K562 (cell line): ENCODE data around the gene EML2. TPM values are rescaled to one million over a fixed set of nuclear protein-coding genes. Genes with fewer than 3 reads are reported as not detected.
A peak's percentile ranks its signal among the peaks of the same experiment; 100 is the strongest.

Source experiments
- AFF1 ChIP-seq, 2 experiments: fragments of 450-650 bp; IDR thresholded peaks; 2 replicates each; pipeline ENCODE4 v1.6.1; 2018; ENCODE audit warnings: mild to moderate bottlenecking in 2 of 2, low read depth in 1 of 2; ENCODE audit not compliant: partially characterized antibody in 2 of 2
- DIDO1 ChIP-seq: fragments of 450-650 bp; IDR thresholded peaks from 2 replicates; pipeline ENCODE4 v1.6.1; 2016; ENCODE audit warnings: low read depth, missing biosample characterization, missing genetic modification characterization
- E2F8 ChIP-seq: fragments of 450-650 bp; IDR thresholded peaks from 2 replicates; pipeline ENCODE4 v1.7.1; 2018; ENCODE audit warnings: mild to moderate bottlenecking, low read depth; ENCODE audit not compliant: partially characterized antibody
- EHMT2 ChIP-seq: fragments of 450-650 bp; IDR thresholded peaks from 2 replicates; pipeline ENCODE4 v1.6.1; 2018; ENCODE audit warnings: antibody characterized with exemption
- ETS1 ChIP-seq: conservative IDR thresholded peaks from 2 replicates; pipeline ENCODE4 v1.6.1; 2011; ENCODE audit warnings: low read depth, mild to moderate bottlenecking, low read length; ENCODE audit not compliant: control insufficient read depth
- ETV1 ChIP-seq: fragments of 450-650 bp; conservative IDR thresholded peaks from 2 replicates; pipeline ENCODE4 v1.6.1; 2016; ENCODE audit warnings: missing genetic modification characterization, control low read depth, low read depth, missing compliant biosample characterization
- ETV5 ChIP-seq: sonication (generic); formaldehyde crosslinking; IDR thresholded peaks from 2 replicates; pipeline ENCODE4 v1.4.0; 2020; ENCODE audit warnings: low read depth, mild to moderate bottlenecking, missing genetic modification reagents
- KDM2B ChIP-seq: fragments of 250-450 bp; sonication (Bioruptor Pico); IDR thresholded peaks from 2 replicates; pipeline ENCODE4 v1.8.0; 2021; ENCODE audit warnings: mild to moderate bottlenecking, moderate library complexity
- KLF1 ChIP-seq: fragments of 450-650 bp; IDR thresholded peaks from 2 replicates; pipeline ENCODE4 v1.6.1; 2016; ENCODE audit warnings: missing genetic modification characterization, missing compliant biosample characterization
- PATZ1 ChIP-seq: fragments of 250-450 bp; sonication (Bioruptor Pico); IDR thresholded peaks from 2 replicates; pipeline ENCODE4 v1.5.0; 2020; ENCODE audit warnings: mild to moderate bottlenecking, borderline replicate concordance
- RFX5 ChIP-seq: IDR thresholded peaks from 2 replicates; pipeline ENCODE4 v1.6.1; 2011; ENCODE audit warnings: low read depth, mild to moderate bottlenecking, improper control_type of control experiment, low read length
- SMARCE1 ChIP-seq: fragments of 450-650 bp; IDR thresholded peaks from 2 replicates; pipeline ENCODE4 v1.7.1; 2016; ENCODE audit warnings: mild to moderate bottlenecking
- TARDBP ChIP-seq: fragments of 450-650 bp; IDR thresholded peaks from 2 replicates; pipeline ENCODE4 v1.6.1; 2016
- ZNF140 ChIP-seq: fragments of 250-450 bp; sonication (Bioruptor Pico); IDR thresholded peaks from 2 replicates; pipeline ENCODE4 v1.8.0; 2021; ENCODE audit warnings: moderate library complexity, mild to moderate bottlenecking, inconsistent platforms
- ZNF431 ChIP-seq: sonication (generic); formaldehyde crosslinking; IDR thresholded peaks from 2 replicates; pipeline ENCODE4 v1.8.0; 2022; ENCODE audit warnings: mild to moderate bottlenecking, missing genetic modification reagents
- ZNF589 ChIP-seq: fragments of 200-800 bp; sonication (Bioruptor generic); IDR thresholded peaks from 2 replicates; pipeline ENCODE4 v1.6.1; 2016; ENCODE audit warnings: low read depth, missing genetic modification characterization, missing compliant biosample characterization
- polyA plus RNA-seq, 8 experiments: library from polyadenylated mRNA; depleted of rRNA in 4 of 8; stranded (reverse) in 5 of 8; unstranded in 3 of 8; fragments of >200 nt; fragmentation: Nextera tagmentation in 2 of 8; fragmentation: Illumina TruSeq in 1 of 8; extraction: Ambion mirVana in 2 of 8; extraction: Trizol in 1 of 8; gene quantifications; 2 replicates each; pipeline versions ENCODE4 v1.2.1 to v1.2.3, GENCODE V29; 2011 to 2014; ENCODE audit warnings: inconsistent platforms in 1 of 8, missing spikeins in 1 of 8
- total RNA-seq, 7 experiments: library from RNA; depleted of rRNA in 6 of 7; stranded (reverse); fragments of >200 nt in 6 of 7; fragmentation: Illumina TruSeq in 2 of 7; extraction: Trizol in 2 of 7; gene quantifications; 2 replicates each; pipeline versions ENCODE4 v1.2.1 to v1.2.3, GENCODE V29; 2011 to 2021; ENCODE audit warnings: low replicate concordance in 1 of 7

Gene EML2
- total and polyA plus RNA-seq, 9 of the 15 experiments (the other 6 are each of a cell fraction or from before 2014, with no cell fraction given), result 2.6 to 69.6 (median 24.8) TPM

- TF ChIP-seq ETS1 (no peak), AFF1 (IDR thresholded peaks at IDR 0.05; ENCODE audit: low read depth in 1 of 2, partially characterized antibody in 2 of 2) (no peak), PATZ1 (CRISPR knock-in tag) (no peak), KDM2B (CRISPR knock-in tag) (no peak), TARDBP (0 out of 2 replicates have a peak, but pooled peaks have one; percentile 30), DIDO1 (tag) (no peak), ZNF140 (CRISPR knock-in tag) (no peak), SMARCE1 (peak; percentile 93), ETV5 (CRISPR knock-in tag) (0 out of 2 replicates have a peak, but pooled peaks have one; percentile 28), ZNF589 (CRISPR knock-in tag) (no peak), E2F8 (no peak), EHMT2 (peak; percentile 66; the same call in 1 of the 2 replicates), RFX5 (no peak), ZNF431 (CRISPR knock-in tag) (no peak), KLF1 (tag) (no peak), ETV1 (no peak)
Observed at GRCh38 chr19:45591004-45591637, 48.1 kb downstream of the EML2 start (continued).
